DMS53 treated with DMSO at 0.1 percent for 48 hours (cell line): ENCODE measurements around the gene ERCC2.

Experiments
- DNase-seq: peaks from one replicate; lab custom pipeline; 2025; ENCODE audit not compliant: unreplicated experiment; lab: John Stamatoyannopoulos, UW

The ERCC2 gene

GRCh38 chr19:45355910-45356309 is 14.5 kb downstream of the ERCC2 start:
- no peak for DNase-seq

GRCh38 chr19:45355402-45355801 is 15.0 kb downstream of the ERCC2 start:
- no peak for DNase-seq

DNA sequence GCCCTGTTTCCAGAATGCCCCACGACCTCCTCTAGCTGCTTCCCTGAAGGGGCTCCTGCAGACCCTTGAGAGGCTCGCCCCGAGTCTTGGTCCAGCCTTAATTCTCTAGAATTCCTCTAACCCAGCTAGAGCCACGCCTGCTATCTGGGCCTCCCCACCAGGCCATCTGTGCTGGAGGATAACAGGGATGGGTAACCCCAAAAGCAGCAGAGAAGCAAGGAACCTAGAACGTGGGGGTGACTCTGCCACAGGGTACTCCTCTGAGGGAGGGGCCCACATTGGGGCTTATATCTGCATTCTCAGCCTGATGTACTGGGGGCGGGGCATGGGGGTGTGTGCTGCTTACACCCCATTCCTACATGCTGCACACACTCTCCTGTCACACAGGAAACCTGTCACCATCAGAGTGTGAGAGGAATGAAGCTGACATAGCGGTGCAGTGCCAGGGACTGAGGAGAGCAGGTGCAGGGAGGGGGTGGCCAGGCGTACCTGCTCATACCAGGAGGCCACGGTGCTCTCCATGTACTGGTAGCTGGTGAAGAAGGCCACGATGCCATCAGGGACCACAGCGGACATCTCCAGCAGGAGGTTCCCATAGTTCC is 16.0 kb downstream of the ERCC2 start:
- DNase-seq = no peak

DNA sequence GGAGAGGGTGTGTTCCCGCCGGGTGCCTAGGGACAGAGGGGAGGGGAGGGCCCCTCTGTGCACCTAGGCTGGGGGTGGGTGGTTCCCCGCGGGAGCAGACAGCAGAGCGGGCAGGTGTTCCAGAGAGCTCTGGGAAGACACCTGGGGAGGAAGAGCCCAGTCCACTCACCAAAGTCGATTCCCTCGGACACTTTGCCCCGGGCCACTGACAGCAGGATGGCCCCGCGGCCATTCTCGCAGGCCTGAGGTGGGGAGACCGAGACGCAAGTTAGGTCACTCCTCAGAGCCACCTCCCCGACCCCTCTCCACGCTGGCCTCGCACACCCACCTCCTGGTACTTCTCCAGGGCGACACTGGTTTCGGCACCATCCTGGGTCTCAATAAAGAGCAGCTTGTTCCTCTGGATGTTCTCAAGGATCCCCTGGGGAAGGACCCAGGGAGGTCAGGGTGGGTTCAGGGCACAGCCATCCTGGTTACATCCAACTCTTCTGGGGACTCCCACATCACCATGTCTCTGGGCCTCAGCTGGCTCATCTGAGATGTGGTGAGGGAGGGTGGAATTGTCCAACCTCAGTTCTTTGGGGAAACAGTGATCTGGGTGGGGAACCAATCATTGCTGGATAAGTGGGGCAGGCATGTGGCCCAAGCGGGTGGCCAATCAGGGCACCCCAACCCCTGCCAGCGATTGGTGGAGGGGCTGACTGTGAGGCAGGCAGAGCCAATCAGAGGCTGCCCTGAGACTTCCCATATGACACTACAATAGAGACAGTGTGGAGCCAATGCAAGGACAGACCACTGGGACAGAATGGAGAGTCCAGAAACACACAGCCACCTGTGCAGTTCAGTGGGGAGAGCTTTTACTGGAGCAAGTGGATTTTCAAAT is 17.2 kb downstream of the ERCC2 start:
- DNase-seq = no peak

- DNase-seq = no peak
These were observed 17.9 kb downstream of the ERCC2 start for GRCh38 chr19:45352471-45352870.

DNA sequence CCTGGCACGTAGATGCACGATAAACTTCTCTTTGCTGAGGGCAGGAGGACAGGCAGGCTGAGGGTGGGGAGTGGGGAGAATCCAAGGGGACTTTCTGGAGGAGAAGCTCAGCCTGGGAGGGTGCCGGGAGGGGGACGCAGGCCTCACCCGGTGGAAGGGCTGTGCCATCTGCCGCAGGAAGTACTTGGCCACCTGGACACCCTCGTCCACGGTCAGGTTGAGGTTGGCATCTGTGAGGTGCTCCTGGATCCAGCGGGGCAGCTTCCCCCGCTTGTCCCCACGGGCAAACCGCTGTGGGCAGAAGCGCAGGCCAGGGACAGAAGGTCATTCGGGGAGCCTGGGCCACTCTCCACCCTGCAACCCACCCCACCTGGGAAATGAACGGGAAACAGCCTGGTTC is 18.3 kb downstream of the ERCC2 start:
- DNase-seq = no peak

DNA sequence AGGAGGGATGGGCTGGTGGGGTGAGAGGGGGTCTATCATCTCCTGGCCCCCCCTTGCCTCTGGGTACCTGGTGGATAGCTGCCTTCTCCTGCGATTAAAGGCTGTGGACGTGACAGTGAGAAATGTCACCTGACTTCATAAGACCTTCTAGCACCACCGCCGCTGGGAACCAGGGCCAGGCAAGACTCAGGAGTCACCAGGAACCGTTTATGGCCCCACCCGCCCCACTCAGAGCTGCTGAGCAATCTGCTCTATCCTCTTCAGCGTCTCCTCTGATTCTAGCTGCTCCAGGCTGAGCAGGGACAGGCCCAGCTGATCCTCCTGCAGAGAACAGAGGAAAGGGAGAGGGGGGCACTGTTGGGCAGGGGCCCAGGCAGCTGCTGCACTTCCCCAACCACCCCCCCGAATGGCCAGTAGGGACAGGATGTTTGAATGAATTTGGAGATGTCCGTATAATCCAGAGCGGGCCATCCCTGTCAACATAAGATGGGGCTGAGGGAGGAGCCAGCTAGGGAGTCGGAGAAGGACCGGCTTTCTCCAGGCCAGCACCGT is 18.9 kb downstream of the ERCC2 start:
- DNase-seq = no peak

DNA sequence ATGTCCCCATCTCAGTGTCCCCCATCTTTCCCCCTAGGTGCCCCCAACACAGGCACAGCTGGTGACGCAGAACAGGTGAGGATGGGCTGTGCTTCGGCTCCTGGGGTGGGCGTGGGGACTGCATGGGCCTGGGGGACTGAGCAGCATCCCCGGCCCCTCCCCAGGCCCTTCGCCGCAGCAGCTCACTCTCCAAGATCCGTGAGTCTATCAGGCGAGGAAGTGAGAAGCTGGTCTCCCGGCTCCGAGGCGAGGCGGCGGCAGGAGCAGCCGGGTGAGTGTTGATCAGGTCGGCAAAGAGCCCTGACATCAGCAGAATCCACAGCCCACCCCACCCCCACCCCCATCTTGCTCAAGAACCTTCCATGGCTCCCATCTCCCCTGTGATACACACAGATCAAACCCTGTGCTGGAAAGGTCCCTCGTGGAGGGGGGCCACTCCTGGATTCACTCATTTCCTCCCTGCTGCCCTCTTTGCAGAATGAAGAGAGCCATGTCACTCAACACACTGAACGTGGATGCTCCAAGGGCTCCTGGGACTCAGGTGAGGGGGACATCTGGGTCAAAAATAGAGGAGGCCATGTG is 19.8 kb downstream of the ERCC2 start:
- no peak for DNase-seq

- DNase-seq = no peak
These were observed 20.9 kb downstream of the ERCC2 start for GRCh38 chr19:45349430-45349941.

- no peak for DNase-seq
These were observed 21.3 kb downstream of the ERCC2 start for GRCh38 chr19:45349126-45349415.

DNA sequence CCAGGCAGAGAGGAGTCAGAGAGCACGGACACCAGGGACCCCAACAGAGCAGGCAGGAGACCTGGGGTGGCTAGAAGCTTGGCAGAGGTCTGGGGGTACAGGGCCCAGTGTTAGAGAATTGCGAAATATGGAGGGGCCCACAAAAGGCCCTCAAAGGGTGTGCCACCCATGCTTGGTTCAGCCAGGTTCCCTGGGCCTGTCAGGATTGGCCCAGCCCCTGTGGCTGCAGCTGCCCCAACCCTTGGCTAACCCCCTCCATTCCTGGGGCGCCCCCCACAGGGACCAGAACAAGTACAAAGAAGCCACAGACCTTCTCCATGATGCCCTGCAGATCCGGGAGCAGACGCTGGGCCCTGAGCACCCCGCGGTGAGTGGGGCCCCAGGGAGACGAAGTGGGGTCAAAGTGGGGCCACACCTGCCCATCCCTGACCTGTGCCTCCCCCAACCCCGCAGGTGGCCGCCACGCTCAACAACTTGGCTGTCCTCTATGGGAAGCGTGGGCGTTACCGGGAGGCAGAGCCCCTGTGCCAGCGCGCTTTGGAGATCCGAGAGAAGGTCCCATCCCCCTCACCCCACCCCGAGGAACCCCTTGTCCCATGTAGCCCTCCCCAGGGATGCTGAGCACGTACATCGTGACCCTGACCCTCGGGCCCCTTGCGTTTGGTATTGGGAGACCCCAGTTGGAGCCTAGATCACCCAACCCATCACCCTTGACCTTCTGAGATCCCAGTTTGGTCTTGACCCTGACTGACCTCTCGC is 21.8 kb downstream of the ERCC2 start:
- no peak for DNase-seq

- DNase-seq = no peak
These were observed 22.6 kb downstream of the ERCC2 start for GRCh38 chr19:45347570-45348366.

GRCh38 chr19:45346449-45346848 is 23.9 kb downstream of the ERCC2 start:
- no peak for DNase-seq

DNA sequence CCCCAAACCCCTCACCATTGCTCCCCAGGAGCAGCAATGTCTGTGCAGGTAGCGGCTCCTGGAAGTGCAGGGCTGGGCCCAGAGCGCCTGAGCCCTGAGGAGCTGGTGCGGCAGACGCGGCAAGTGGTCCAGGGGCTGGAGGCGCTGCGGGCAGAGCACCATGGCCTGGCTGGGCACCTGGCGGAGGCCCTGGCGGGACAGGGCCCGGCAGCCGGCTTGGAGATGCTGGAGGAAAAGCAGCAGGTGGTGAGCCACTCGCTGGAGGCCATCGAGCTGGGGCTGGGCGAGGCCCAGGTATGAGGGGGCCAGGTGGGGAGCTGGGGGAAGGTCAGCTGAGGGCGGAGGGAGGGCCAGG is 24.9 kb downstream of the ERCC2 start:
- DNase-seq = no peak

DNA sequence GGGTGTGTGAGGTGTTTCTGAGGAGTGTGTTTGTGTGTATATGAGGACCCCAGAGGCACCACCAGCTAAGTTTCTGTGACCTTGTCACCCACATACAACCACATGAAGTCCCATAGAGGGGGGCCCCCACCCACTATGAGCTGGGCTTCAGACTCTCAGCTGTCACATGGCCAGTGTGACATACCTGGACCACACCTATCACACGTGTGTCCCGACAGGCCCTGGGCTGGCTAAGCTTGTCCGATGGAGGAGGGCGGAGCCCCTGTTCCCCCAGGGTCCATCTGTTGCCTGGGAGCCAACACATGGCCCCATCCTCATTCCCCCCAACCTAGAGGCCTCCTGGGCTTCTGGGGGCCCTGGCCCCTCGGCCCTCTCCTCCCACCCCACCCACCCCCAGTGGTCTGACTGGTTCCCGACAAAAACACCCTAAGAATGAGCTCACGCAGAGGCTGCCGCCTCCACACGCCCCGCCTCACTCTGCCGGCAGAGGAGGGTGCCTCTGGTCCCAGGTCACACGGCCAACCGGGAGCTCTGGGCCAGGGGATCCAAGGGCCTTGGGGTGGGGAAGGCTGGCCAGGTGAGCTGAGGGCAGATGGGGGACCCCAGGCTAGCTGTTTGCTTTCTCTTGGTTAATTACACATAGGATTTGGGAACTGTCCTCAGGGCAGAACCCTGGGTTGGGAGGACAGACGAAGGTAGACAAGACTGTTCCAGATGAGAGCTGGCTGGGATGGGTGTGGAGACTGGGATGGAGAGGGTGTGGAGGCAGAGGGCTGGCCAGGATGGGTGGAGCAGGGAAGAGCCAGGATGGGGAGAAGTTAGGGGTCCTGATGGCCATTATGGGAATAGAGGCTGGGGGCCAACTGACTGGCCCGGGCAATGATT is 25.5 kb downstream of the ERCC2 start:
- no peak for DNase-seq

DNA sequence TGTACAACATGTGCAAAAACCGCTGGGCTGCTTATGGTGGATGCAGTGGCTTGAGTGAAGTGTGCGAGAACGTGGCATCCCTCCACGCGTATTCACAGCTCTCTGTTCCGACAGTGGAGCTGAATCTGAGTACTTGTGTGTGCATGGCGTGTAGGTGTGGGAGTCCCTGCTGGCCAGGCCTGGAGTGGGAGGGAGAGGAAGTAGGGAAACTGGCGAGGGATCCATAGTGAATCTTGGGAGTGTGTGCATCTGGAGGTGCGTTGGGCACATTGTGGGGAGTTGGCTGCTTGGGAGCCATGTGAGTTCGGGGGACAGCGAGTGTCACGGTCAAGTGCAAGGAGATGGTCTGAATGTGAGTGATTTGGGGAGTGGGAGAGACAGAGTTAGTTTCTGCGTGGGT is 27.5 kb downstream of the ERCC2 start:
- no peak for DNase-seq

- DNase-seq = no peak
These were observed 29.4 kb downstream of the ERCC2 start for GRCh38 chr19:45340899-45341453.

DNA sequence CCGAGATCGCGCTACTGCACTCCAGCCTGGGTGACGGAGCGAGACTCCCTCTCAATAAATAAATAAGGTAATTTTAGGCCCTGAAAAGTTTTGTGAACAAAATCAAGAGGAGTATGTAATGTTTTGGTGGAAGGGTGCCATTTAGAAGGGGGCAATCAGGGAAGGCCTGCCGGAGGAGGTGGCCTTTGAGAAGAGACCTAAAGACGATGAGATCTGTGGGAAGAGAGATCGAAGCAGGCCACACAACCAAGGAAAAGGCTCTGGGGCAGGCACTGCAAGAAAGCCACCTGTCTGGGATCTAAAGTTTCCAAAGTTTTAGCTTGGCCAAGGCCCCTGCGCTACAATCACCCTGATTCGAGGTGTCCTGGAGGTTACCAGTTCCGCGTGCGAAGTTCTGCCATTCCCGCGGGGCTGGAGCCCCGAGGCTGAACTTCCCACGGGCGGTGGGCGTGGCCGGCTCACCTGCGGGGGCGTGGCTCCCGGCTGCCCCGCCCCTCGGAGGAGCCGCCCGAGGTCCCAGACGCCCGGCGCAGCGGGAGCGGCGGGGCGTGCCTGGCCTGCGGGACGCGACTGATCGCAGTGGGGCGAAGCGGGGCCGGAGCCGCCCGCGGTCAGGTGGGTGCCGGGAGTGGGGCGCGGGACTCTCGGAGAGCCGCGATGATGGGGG is 30.0 kb downstream of the ERCC2 start, which contains the start of gene KLC3:
TSS of gene KLC3 (plus strand) at position 519 of the 667 bp plus-strand sequence. CDS start 4,792 bp downstream, outside the sequence.
- no peak for DNase-seq

DNA sequence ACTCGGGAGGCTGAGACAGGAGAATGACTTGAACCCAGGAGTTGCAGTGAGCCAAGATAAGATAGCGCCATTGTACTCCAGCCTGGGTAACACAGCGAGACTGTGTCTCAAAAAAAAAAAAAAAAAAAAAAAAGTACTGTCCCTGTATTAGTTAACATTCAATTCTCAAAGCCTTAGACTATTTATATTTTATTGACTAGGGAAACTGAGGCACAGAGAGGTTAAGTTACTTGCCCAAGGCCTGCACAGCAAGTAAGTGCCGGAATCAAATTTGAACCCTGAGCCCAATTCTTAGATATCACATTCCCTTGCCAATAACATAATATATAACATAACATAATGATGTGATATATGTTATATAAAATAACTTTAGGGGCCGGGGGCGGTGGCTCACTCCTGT is 30.7 kb downstream of the ERCC2 start:
- DNase-seq = no peak
